Ramos (cell line): Measurements from ENCODE around the gene KIN.
"Not testable (repeated sequence)": the region's sequence is repeated elsewhere in the genome, so short reads cannot be mapped to it uniquely, and the experiment has no call there.

Source experiments
- in situ Hi-C: fragments of 300-500 bp; cut with MboI; formaldehyde crosslinking; loops from one replicate; pipeline ENCODE4 v1.14.3; 2022; ENCODE audit warnings: low sequenced_read_pairs; ENCODE audit not compliant: unreplicated experiment

Gene KIN, protein sequence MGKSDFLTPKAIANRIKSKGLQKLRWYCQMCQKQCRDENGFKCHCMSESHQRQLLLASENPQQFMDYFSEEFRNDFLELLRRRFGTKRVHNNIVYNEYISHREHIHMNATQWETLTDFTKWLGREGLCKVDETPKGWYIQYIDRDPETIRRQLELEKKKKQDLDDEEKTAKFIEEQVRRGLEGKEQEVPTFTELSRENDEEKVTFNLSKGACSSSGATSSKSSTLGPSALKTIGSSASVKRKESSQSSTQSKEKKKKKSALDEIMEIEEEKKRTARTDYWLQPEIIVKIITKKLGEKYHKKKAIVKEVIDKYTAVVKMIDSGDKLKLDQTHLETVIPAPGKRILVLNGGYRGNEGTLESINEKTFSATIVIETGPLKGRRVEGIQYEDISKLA

DNA sequence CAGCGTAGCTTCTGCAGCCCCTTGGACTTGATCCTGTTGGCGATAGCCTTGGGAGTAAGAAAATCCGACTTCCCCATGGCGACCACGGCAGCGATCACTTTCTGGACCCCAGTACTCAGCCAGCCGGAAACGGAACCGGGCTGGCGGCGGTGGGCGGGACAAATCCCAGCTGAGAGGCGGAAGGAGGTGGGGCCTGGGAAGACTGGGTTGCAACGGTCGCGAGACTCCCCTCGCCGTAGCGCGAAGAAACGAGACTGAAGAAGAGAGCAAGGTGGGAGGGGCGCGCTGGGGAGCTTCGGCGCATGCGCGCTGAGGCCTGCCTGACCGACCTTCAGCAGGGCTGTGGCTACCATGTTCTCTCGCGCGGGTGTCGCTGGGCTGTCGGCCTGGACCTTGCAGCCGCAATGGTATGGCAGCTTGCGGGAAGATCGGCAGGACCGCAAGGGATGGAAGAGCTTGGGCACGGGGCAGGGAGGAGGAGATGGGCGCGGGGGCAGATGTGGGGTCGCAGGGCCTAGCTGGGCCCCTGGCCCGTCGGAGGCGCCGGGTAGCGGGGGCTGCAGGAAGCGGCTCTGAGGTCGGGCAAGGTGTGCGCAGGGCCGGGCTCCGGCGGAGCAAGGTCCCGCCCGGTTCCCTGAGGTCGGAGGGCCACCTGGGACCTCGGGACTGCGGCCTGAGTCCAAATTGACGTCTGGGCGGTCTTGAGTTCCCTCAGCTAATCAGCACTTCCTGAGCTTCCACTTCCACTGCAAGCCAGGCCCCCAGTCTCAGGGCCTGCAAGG lies at the start of gene KIN, which contains the start of gene ATP5F1C:
TSS of gene KIN (minus strand) at position 137 of the 782 bp plus-strand sequence. CDS start at position 77, 60 bp downstream.
TSS of gene ATP5F1C (plus strand) at position 321 of the 782 bp plus-strand sequence. CDS start at position 352, 31 bp downstream.
- in situ Hi-C loops, result no loop called here

DNA sequence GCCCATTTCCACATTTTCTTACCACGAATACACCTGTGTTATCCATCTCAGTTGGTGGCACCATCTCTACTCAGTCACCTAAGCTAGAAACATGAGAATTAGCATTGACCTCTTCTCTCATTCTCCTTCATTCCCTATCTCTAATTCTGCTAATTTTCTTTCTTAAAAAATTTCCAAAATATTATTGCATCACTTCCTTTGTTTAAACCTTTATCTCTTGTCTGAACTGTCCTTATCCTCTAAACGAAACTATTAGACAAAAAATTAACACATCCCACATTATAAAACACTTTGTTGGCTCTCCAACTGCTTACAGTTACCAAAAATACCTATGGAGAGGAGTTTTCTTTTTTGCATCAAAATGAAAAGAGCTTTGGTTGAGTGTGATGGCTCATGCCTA lies 48.8 kb upstream of the KIN start:
- in situ Hi-C loops, result no loop called here

DNA sequence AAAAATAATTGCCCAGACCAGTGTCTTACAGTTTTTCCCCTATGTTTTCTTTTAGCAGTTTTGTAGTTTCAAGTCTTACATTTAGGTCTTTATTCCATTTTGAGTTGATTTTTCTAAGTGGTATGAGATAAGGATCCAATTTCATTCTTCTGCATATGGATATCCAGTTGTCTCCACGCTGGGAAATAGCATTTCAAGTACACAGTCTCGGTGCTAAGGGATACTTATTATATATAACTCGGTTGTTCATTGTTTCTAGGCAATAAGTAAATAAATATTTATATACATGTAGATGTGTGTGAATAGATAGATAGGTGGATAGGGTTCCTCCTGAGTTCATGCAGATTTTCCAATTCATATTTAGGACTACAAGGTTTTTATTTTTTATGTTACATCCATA lies 46.5 kb upstream of the KIN start:
- in situ Hi-C loops, result no loop called here

DNA sequence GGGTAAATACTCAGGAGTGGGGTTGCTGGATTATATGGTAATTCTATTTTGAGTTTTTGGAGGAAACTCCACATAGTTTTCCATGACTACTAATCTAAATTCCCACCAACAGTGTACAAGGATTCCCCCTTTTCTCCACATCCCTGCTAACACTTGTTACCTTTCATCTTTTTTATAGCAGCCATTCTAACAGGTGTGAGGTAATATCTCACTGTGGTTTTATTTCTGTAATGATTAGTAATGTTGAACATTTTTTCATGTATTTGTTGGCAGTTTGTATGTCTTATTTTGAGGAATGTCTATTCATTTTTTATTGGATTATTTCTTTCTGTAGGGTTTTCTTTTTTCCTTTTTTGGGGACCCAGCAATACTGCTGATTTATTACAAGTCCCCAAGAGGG lies 45.4 kb upstream of the KIN start:
- in situ Hi-C loops, result no loop called here

- in situ Hi-C loops, result no loop called here
Observed at GRCh38 chr10:7832060-7832459, 44.3 kb upstream of the KIN start.

DNA sequence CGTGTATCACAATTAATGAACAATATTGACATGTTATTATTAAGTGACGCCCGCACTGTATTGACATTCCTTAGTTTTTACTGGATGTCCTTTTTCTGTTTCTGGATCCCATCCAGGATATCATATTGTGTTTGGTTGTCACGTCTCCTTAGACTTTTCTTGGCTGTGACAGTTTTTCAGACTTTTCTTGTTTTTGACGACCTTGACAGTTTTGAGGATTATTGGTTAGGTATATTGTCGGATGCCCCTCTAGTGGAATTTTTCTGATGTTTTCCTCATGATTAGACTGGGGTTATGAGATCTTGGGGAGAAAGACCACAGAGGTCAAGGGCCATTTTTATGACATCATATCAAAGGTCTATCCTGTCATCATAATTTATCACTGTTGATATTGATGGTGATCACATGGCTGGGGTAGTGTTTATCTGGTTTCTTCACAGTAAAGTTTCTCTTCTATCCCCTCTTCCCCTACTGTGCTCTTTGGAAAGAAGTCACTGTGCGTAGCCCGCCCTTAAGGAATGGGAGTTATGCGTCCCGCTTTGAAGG lies 41.6 kb upstream of the KIN start:
- in situ Hi-C loops, result no loop called here

- in situ Hi-C loops, result no loop called here
Observed at GRCh38 chr10:7826971-7827370, 39.2 kb upstream of the KIN start.

- in situ Hi-C loops, result no loop called here
Observed at GRCh38 chr10:7824251-7824650, 36.5 kb upstream of the KIN start.

- in situ Hi-C loops, result no loop called here
Observed at GRCh38 chr10:7819121-7819460, 31.3 kb upstream of the KIN start.

GRCh38 chr10:7818295-7819120 lies 30.7 kb upstream of the KIN start, which contains the start of gene TAF3:
TSS of gene TAF3 (plus strand) at chr10:7818505. CDS start at chr10:7818710, 205 bp downstream.
- in situ Hi-C loops, result no loop called here

- in situ Hi-C loops, result no loop called here
Observed at GRCh38 chr10:7817984-7818294, 30.1 kb upstream of the KIN start.

GRCh38 chr10:7817576-7817975 lies 29.8 kb upstream of the KIN start:
- in situ Hi-C loops, result no loop called here

DNA sequence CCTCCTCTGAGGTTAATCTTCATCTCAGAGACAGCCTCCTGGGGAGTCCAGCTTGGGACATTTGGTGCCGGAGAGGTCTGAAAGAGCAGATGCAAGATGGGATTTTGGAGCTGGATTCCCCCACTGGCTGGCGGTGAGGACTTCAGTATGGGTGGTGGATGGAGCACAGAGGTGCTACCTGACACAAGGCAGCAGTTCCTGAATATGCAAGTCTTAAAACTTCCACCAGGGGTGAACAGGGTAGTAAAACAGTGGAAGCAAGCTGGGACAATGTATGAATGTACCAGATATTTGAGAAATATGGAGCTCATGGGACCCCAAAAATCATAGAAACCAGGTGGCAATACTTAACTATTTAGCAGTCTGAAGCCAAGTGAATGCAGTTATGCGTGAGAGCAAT lies 25.7 kb upstream of the KIN start:
- in situ Hi-C loops, result no loop called here

- in situ Hi-C loops, result not testable (repeated sequence)
Observed at GRCh38 chr10:7811743-7812142, 23.9 kb upstream of the KIN start.

- in situ Hi-C loops, result no loop called here
Observed at GRCh38 chr10:7811000-7811399, 23.2 kb upstream of the KIN start.

DNA sequence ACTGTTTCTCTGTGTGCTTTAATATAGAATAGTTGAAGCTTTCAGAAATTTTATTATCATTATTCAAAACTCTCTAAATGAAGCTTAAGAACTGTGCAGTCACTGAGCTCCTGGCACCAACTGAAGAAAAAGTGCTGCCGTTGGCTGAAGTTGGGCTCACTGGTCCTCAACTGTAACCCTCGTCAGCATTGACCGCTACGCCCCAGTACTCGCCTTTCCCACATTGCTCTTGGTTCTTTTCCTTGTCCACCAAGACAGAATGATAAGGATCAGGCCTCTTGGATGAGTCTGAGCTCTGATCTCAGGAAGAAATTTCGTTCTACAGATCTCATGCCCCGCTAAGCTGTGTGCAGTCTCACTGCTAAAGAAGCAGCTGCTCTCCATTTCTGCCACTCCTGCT lies 22.6 kb upstream of the KIN start:
- in situ Hi-C loops, result no loop called here

GRCh38 chr10:7808686-7809267 lies 21.0 kb upstream of the KIN start:
- in situ Hi-C loops, result no loop called here

GRCh38 chr10:7804741-7805140 lies 16.9 kb upstream of the KIN start:
- in situ Hi-C loops, result no loop called here

GRCh38 chr10:7804216-7804615 lies 16.4 kb upstream of the KIN start:
- in situ Hi-C loops, result no loop called here

DNA sequence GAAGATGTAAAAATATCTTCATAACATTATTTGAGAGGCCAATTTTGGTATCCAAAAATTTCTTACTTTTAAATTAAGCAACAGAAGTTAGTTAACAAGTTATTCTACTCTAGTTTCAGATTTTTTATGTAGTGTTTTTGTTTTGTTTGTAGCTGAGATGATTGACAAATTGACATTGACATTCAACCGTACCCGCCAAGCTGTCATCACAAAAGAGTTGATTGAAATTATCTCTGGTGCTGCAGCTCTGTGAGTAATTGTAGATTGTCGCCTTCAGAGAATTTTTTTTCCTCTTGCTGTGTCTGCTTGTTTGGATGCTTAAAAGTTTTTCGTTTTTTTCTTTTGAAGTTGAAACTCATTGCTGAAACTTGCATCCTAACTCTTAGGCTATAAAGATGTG lies 14.8 kb upstream of the KIN start:
- in situ Hi-C loops, result no loop called here
